Activated CD4-positive, alpha-beta T cell treated with anti-CD3 and anti-CD28 coated beads, Interleukin-2, amount 50 U/mL, for 4 hours (primary cell): ENCODE measurements around the gene XRCC6.
"Not testable (repeated sequence)": the region's sequence is repeated elsewhere in the genome, so short reads cannot be mapped to it uniquely, and the experiment has no call there.

Experiments used
- DNase-seq, 2 experiments: peaks; one replicate each; pipeline ENCODE4 v3.0.0-alpha.2; 2020

The XRCC6 gene

GRCh38 chr22:41654322-41654721 lies 33.2 kb downstream of the XRCC6 start:
- DNase-seq: no peak

GRCh38 chr22:41656556-41656955 lies 35.5 kb downstream of the XRCC6 start:
- DNase-seq: no peak

- no peak for DNase-seq
Observed at GRCh38 chr22:41657709-41658108, 36.6 kb downstream of the XRCC6 start.

- no peak for DNase-seq
Observed at GRCh38 chr22:41658869-41659268, 37.8 kb downstream of the XRCC6 start.

- no peak for DNase-seq
Observed at GRCh38 chr22:41659941-41660340, 38.8 kb downstream of the XRCC6 start.

GRCh38 chr22:41660416-41660815 lies 39.3 kb downstream of the XRCC6 start:
- no peak for DNase-seq

GRCh38 chr22:41661088-41661487 lies 40.0 kb downstream of the XRCC6 start:
- no peak for DNase-seq

- DNase-seq: no peak
Observed at GRCh38 chr22:41661713-41662112, 40.6 kb downstream of the XRCC6 start.

GRCh38 chr22:41663594-41663993 lies 42.5 kb downstream of the XRCC6 start:
- DNase-seq: not testable (repeated sequence)

- DNase-seq: no peak
Observed at GRCh38 chr22:41664490-41664889, 43.4 kb downstream of the XRCC6 start.

GRCh38 chr22:41664951-41665350 lies 43.9 kb downstream of the XRCC6 start:
- no peak for DNase-seq

- no peak for DNase-seq
Observed at GRCh38 chr22:41668971-41669911, 48.1 kb downstream of the XRCC6 start.

- not testable (repeated sequence) for DNase-seq
Observed at GRCh38 chr22:41672096-41672495, 51.0 kb downstream of the XRCC6 start.

- no peak for DNase-seq
Observed at GRCh38 chr22:41672780-41673509, 51.9 kb downstream of the XRCC6 start.

GRCh38 chr22:41674846-41675340 lies 53.8 kb downstream of the XRCC6 start:
- DNase-seq: no peak

GRCh38 chr22:41676134-41676533 lies 55.0 kb downstream of the XRCC6 start:
- DNase-seq: no peak

- peak in 1 of 2 experiments; percentile 42 for DNase-seq
Observed at GRCh38 chr22:41681616-41682015, 60.5 kb downstream of the XRCC6 start.

- DNase-seq: peak; percentile 75 to 79
Observed at GRCh38 chr22:41682033-41682807, 61.1 kb downstream of the XRCC6 start.

- no peak for DNase-seq
Observed at GRCh38 chr22:41683052-41683451, 62.0 kb downstream of the XRCC6 start.

- DNase-seq: no peak
Observed at GRCh38 chr22:41683616-41684015, 62.5 kb downstream of the XRCC6 start.

GRCh38 chr22:41684194-41684593 lies 63.1 kb downstream of the XRCC6 start:
- no peak for DNase-seq

GRCh38 chr22:41686890-41687289 lies 65.8 kb downstream of the XRCC6 start:
- DNase-seq: not testable (repeated sequence)

GRCh38 chr22:41687901-41688364 lies 66.8 kb downstream of the XRCC6 start:
- no peak for DNase-seq
